GM06990 (cell line): ENCODE results near the gene HSPA14.
A peak's percentile ranks its signal among the peaks of the same experiment; 100 is the strongest.

ENCODE experiments used
- DNase-seq: peaks from one replicate; pipeline ENCODE4 v3.0.0-alpha.2; 2011; ENCODE audit not compliant: insufficient read length; ENCODE audit errors: extremely low read depth
- H3K27me3 ChIP-seq: replicated peaks from 2 replicates; pipeline ENCODE4 v1.6.0; 2011; ENCODE audit warnings: low read length; ENCODE audit not compliant: control insufficient read depth, insufficient read depth
- H3K36me3 ChIP-seq: 2 replicates; pipeline ENCODE4 v1.5.1; 2011; ENCODE audit warnings: low read length; ENCODE audit not compliant: control insufficient read depth, insufficient read depth
- H3K4me3 ChIP-seq: replicated peaks from 2 replicates; pipeline ENCODE4 v1.5.1; 2011; ENCODE audit warnings: low read depth, mild to moderate bottlenecking, control low read depth, low read length
- TF ChIP-seq, protein P1 (sequence below): IDR thresholded peaks from 2 replicates; pipeline ENCODE4 v1.5.1; 2011; ENCODE audit warnings: low read length, control low read depth, mild to moderate bottlenecking, inconsistent platforms; ENCODE audit not compliant: insufficient read depth, poor library complexity, severe bottlenecking

The HSPA14 gene, protein sequence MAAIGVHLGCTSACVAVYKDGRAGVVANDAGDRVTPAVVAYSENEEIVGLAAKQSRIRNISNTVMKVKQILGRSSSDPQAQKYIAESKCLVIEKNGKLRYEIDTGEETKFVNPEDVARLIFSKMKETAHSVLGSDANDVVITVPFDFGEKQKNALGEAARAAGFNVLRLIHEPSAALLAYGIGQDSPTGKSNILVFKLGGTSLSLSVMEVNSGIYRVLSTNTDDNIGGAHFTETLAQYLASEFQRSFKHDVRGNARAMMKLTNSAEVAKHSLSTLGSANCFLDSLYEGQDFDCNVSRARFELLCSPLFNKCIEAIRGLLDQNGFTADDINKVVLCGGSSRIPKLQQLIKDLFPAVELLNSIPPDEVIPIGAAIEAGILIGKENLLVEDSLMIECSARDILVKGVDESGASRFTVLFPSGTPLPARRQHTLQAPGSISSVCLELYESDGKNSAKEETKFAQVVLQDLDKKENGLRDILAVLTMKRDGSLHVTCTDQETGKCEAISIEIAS

DNA sequence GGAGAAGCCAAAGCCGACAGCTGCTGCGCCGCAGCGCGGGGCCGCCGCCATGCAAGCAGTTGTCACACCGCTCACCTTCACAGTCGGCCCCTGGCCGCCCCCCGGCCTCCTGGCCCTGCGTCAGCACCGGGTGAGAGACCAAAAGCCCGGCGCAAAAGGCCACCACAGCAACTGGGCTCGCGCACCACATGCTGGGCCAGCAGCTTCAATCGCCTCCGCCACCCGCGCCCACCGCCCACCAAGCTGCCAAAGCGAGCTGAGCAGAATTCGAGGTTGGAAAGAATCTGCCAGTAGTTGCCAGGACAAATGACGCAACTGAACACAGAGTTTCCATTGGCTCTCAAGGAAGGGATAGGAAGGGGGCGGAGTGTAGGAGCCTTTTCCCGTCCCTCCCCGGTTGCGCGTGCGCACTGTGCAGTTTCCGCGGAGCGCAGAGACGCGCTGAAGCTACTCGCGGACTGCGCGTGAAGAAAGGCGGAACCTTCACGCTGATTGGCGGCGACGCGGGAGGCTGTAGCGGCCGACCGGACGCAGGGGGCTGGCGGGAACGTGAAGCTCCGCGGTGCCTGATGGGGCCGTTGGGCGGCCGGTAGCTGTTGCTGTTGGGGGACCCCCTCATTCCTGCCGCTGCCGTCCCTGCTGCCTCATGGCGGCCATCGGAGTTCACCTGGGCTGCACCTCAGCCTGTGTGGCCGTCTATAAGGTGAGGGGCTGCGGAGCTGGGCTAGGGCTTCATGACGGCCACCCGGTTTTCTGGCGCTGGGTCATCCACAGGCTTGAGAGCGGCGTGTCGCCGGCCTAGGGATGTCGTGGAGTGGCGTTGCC, at the start of gene HSPA14, which contains the start of the genes CDNF and MSANTD7:
TSS of gene HSPA14 (plus strand) at position 550 of the 825 bp plus-strand sequence. CDS start at position 647, 97 bp downstream.
TSS of gene CDNF (minus strand) at position 281 of the 825 bp plus-strand sequence. CDS start at position 190, 91 bp downstream.
TSS of gene MSANTD7 (plus strand) at position 550 of the 825 bp plus-strand sequence. CDS start 3,979 bp downstream, outside the sequence.
- TF ChIP-seq, protein P1, sequence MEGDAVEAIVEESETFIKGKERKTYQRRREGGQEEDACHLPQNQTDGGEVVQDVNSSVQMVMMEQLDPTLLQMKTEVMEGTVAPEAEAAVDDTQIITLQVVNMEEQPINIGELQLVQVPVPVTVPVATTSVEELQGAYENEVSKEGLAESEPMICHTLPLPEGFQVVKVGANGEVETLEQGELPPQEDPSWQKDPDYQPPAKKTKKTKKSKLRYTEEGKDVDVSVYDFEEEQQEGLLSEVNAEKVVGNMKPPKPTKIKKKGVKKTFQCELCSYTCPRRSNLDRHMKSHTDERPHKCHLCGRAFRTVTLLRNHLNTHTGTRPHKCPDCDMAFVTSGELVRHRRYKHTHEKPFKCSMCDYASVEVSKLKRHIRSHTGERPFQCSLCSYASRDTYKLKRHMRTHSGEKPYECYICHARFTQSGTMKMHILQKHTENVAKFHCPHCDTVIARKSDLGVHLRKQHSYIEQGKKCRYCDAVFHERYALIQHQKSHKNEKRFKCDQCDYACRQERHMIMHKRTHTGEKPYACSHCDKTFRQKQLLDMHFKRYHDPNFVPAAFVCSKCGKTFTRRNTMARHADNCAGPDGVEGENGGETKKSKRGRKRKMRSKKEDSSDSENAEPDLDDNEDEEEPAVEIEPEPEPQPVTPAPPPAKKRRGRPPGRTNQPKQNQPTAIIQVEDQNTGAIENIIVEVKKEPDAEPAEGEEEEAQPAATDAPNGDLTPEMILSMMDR = no peak
- Histone ChIP-seq H3K4me3 (peak within 1 kb of the TSS; percentile 86), H3K27me3 (no peaks in the 10 kb centered on the region), H3K36me3 (peaks cover 13% of the 10 kb centered on the region)
- peak; percentile 100 for DNase-seq

DNA sequence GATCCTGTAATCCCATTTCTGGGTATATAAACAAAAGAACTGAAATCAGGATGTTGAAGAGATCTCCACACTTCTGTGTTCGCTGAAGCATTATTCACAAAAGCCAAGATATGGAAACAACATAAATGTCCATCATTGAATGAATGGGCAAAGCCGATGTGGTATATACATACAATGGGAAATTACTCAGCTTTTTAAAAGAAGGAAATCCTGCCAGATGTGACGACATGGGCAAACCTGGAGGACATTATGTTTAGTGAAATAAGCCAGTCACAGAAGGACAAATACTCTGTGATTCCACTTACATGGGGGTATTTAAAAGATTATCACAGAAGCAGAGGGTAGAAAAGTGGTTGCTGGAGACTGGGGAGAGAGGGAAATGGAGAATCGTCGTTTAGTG, 39.5 kb upstream of the HSPA14 start:
- DNase-seq = no peak
- H3K4me3 ChIP-seq = no peak overlapping the region
- TF ChIP-seq, protein P1 = no peak
- no peaks in the 10 kb centered on the region for H3K27me3 ChIP-seq
- no peaks in the 10 kb centered on the region for H3K36me3 ChIP-seq

DNA sequence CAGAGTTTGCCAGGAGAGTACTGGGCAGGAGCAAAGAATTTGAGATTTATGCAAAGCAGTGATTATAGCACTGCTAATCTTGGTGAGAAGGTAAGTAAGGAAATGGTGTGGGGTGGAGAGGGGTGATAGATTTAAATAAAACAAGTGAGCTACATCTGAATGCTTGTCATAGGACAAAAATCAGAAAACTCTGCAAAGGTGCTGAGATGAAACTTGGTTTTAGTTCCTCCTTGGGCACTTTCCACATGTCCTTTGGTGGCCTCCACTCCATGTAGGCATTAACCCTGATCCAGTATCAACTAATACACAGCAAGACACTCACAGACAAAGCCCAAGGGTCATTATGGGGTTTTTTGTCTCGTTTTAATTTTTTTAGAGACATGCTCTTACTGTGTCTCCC, 37.7 kb upstream of the HSPA14 start:
- Histone ChIP-seq H3K36me3 (no peaks in the 10 kb centered on the region), H3K27me3 (no peaks in the 10 kb centered on the region), H3K4me3 (no peak overlapping the region)
- no peak for DNase-seq
- TF ChIP-seq, protein P1 = no peak

DNA sequence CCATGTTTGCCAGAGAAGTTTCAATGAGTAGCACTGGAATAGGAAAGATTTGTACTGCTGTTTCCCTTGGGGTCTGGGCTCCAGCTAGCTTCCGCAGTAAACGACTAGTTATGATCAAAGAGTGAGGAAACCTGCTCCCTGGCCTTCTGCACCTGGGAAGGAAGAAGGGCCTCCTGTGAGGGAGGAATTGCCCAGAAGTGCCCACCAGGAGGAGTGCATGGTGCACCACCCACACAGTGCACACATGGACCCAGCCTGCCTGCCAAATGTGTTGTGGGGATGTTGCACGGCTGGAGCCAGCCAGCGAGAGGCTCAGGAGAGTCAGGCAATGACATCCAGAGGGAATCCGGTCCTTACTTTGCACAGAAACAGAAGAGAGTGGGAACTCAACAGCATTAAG, 36.4 kb upstream of the HSPA14 start:
- DNase-seq = no peak
- Histone ChIP-seq H3K27me3 (no peaks in the 10 kb centered on the region), H3K36me3 (no peaks in the 10 kb centered on the region), H3K4me3 (no peak overlapping the region)
- TF ChIP-seq, protein P1 = no peak

DNA sequence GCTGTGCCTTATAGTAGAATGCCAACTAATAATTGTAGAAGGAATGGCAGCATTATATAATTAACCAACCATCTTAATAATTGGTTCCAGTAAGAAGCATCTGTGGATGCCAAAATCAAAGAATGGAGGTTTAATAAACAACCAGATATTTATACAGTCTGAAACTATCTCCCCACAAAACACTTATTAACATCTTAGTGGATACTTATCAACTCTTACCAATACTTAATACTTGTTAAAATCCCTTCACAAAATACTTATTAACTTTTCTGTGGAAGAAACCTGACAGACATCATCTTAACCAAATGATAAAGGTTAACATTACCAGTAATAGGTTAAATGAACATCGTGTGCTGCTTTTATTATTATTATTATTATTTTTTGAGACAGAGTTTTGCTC, 34.3 kb upstream of the HSPA14 start:
- TF ChIP-seq, protein P1 = no peak
- no peak for DNase-seq
- no peak overlapping the region for H3K4me3 ChIP-seq
- H3K36me3 ChIP-seq = no peaks in the 10 kb centered on the region
- H3K27me3 ChIP-seq = no peaks in the 10 kb centered on the region
